ENCODE results near the gene SKAP2.

DNA sequence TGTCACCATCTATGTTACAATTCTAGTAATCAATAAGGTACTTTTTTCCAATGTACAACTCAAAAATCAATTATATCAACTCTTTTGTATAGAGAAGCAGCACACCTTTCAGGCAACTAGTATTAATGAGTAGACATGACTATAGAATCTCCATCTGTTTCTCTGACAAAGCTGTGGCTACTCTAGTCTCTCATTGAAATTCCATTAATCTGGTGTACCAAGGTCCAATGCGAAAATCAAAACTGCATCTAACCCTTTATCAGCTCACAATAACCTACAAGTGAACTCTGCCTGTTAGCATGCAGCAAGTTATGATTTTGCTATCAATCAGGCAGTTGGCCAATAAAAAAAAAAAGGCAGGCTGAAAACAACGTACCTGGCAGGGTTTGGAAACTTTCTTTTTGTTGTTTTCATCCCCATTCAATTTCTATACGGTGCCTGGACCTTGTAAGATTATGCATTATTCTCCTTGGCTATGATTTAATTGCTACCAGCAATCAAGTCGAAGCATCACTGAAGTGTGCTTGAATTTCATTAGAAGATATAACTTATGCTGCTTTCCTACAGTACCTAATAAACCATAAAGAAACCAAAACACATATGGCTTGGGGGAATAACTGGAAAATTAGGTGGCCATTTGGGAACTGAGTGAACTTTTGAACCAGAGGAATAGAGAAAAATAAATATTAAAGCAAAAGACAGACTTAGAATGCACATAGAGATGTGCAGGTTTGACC lies 23.2 kb downstream of the SKAP2 start:
- TF ChIP-seq, protein P1, sequence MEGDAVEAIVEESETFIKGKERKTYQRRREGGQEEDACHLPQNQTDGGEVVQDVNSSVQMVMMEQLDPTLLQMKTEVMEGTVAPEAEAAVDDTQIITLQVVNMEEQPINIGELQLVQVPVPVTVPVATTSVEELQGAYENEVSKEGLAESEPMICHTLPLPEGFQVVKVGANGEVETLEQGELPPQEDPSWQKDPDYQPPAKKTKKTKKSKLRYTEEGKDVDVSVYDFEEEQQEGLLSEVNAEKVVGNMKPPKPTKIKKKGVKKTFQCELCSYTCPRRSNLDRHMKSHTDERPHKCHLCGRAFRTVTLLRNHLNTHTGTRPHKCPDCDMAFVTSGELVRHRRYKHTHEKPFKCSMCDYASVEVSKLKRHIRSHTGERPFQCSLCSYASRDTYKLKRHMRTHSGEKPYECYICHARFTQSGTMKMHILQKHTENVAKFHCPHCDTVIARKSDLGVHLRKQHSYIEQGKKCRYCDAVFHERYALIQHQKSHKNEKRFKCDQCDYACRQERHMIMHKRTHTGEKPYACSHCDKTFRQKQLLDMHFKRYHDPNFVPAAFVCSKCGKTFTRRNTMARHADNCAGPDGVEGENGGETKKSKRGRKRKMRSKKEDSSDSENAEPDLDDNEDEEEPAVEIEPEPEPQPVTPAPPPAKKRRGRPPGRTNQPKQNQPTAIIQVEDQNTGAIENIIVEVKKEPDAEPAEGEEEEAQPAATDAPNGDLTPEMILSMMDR (IDR thresholded peaks at IDR 0.05), result no peak
- no peak for TF ChIP-seq EP300 (IDR thresholded peaks at IDR 0.05)
